ENCODE results near the gene PLA2G4D.

The PLA2G4D gene

DNA sequence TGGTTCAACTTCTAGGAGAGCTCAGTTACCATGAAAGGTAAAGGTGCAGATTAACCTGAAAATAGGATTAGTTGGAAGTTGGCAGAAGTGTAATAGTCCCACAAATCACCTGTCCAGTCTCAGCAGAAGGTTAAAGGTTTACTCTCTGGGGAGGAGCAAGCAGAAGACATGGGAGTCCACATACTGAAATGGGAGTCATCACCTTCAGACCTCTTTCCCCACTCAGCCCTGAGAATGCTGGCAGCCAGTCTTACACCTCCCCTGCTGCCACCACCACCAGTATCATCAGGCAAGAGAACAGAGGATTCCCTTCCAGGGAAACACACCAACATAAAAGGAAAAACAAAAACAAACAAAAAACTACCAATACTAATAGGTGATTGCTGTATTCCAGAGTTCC is 13.8 kb upstream of the PLA2G4D start:
- H3K23ac ChIP-seq (ENCODE audit: low read length in 2 of 2) = no peak overlapping the region
- H3K4ac ChIP-seq (ENCODE audit: low read depth in 1 of 2, low read length in 2 of 2) = no peak overlapping the region
- peaks cover 0 to 39% of the 10 kb centered on the region in 2 experiments for H3K27me3 ChIP-seq (ENCODE audit: control insufficient read depth in 1 of 2, insufficient read depth in 1 of 2, low read length in 2 of 2)
- H4K8ac ChIP-seq (ENCODE audit: low read length) = no peak overlapping the region
- H3K79me1 ChIP-seq (replicated peaks; ENCODE audit: low read length, poor library complexity, severe bottlenecking) = no peaks in the 10 kb centered on the region
- no peak overlapping the region for H2BK12ac ChIP-seq (ENCODE audit: low read length in 2 of 2)
- no peak overlapping the region for H3K27ac ChIP-seq (ENCODE audit: low read length, poor library complexity, severe bottlenecking)
- H3K4me1 ChIP-seq (ENCODE audit: control insufficient read depth, insufficient read depth, low read depth, low read length) = peaks cover 1% of the 10 kb centered on the region
- no peak overlapping the region for H2BK120ac ChIP-seq (ENCODE audit: low read depth, low read length)
- H3K14ac ChIP-seq (ENCODE audit: low read length in 2 of 2) = no peak overlapping the region
- H3K4me3 ChIP-seq (ENCODE audit: insufficient read depth in 1 of 2, low read depth in 1 of 2, low read length in 2 of 2) = no peak overlapping the region
- no peak overlapping the region for H3K4me2 ChIP-seq (ENCODE audit: low read length, poor library complexity, severe bottlenecking)
- no peak overlapping the region for H2BK15ac ChIP-seq (ENCODE audit: low read depth, poor library complexity, severe bottlenecking)
- H2AFZ ChIP-seq (ENCODE audit: low read depth, low read length) = no peak overlapping the region
- H2AK5ac ChIP-seq (ENCODE audit: low read length, severe bottlenecking) = no peak overlapping the region
- no peaks in the 10 kb centered on the region for H3K36me3 ChIP-seq (ENCODE audit: control insufficient read depth in 1 of 2, insufficient read depth in 2 of 2, low read depth in 1 of 2, low read length in 2 of 2)
- no peak for DNase-seq
- no peak overlapping the region for H3K9ac ChIP-seq (ENCODE audit: low read length)
- no peak overlapping the region for H3K18ac ChIP-seq (ENCODE audit: low read depth in 1 of 2, low read length in 2 of 2)
- no peaks in the 10 kb centered on the region for H3K9me3 ChIP-seq (ENCODE audit: control insufficient read depth, low read length)
- no peak overlapping the region for H2BK5ac ChIP-seq (ENCODE audit: low read depth, low read length, poor library complexity, severe bottlenecking)
- no peak overlapping the region for H4K91ac ChIP-seq (ENCODE audit: low read length)

DNA sequence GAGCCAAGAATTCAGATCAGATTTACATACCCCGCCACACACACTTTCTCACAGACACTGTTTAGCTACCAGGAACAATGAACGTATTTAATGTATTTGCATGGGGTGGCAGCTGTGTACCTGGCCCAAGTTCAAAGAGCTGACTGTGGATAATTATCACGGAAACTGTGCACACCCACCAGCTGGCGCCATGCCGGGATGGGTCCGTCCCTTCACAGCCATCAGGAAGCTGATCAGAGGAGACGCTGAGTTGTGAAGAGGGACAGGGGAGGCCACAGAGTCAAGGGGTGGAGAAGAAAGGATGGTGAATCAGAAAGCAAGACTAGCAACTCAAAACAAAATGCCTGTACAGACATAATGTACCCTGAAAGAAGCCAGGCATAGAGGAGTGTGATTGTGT is 13.1 kb upstream of the PLA2G4D start:
- whole genome bisulfite sequencing = 90% methylated on average over 6 of the region's 7 CpGs
- H4K91ac ChIP-seq (ENCODE audit: low read length) = no peak overlapping the region
- no peaks in the 10 kb centered on the region for H3K36me3 ChIP-seq (ENCODE audit: control insufficient read depth in 1 of 2, insufficient read depth in 2 of 2, low read depth in 1 of 2, low read length in 2 of 2)
- H4K8ac ChIP-seq (ENCODE audit: low read length) = no peak overlapping the region
- H3K4me3 ChIP-seq (ENCODE audit: insufficient read depth in 1 of 2, low read depth in 1 of 2, low read length in 2 of 2) = no peak overlapping the region
- no peak overlapping the region for H3K4me2 ChIP-seq (ENCODE audit: low read length, poor library complexity, severe bottlenecking)
- H3K4me1 ChIP-seq (ENCODE audit: control insufficient read depth, insufficient read depth, low read depth, low read length) = peaks cover 4% of the 10 kb centered on the region
- H3K79me1 ChIP-seq (replicated peaks; ENCODE audit: low read length, poor library complexity, severe bottlenecking) = no peaks in the 10 kb centered on the region
- H3K9ac ChIP-seq (ENCODE audit: low read length) = no peak overlapping the region
- H3K23ac ChIP-seq (ENCODE audit: low read length in 2 of 2) = no peak overlapping the region
- H2BK120ac ChIP-seq (ENCODE audit: low read depth, low read length) = no peak overlapping the region
- H3K14ac ChIP-seq (ENCODE audit: low read length in 2 of 2) = no peak overlapping the region
- H3K4ac ChIP-seq (ENCODE audit: low read depth in 1 of 2, low read length in 2 of 2) = no peak overlapping the region
- H3K18ac ChIP-seq (ENCODE audit: low read depth in 1 of 2, low read length in 2 of 2) = no peak overlapping the region
- no peak overlapping the region for H2AK5ac ChIP-seq (ENCODE audit: low read length, severe bottlenecking)
- no peak overlapping the region for H2AFZ ChIP-seq (ENCODE audit: low read depth, low read length)
- H2BK5ac ChIP-seq (ENCODE audit: low read depth, low read length, poor library complexity, severe bottlenecking) = no peak overlapping the region
- peaks cover 0 to 37% of the 10 kb centered on the region in 2 experiments for H3K27me3 ChIP-seq (ENCODE audit: control insufficient read depth in 1 of 2, insufficient read depth in 1 of 2, low read length in 2 of 2)
- DNase-seq = no peak
- no peak overlapping the region for H3K27ac ChIP-seq (ENCODE audit: low read length, poor library complexity, severe bottlenecking)
- H3K9me3 ChIP-seq (ENCODE audit: control insufficient read depth, low read length) = no peaks in the 10 kb centered on the region
- H2BK12ac ChIP-seq (ENCODE audit: low read length in 2 of 2) = no peak overlapping the region
- H2BK15ac ChIP-seq (ENCODE audit: low read depth, poor library complexity, severe bottlenecking) = no peak overlapping the region

DNA sequence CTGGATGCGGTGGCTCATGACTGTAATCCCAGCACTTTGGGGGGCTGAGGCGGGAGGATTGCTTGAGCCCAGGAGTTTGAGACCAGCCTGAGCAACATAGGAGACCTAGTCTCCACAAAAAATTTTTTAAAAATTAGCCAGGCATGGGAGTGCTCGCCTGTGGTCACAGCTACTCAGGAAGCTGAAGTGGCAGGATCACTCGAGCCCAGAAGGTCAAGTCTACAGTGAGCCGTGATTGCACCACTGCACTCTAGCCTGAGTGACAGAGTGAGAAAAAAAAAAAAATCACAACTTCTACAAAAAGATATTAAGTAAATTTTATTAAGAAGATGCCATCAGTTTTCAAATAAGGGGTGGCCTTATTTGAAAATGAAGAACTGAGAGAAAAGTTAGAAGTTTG is 11.9 kb upstream of the PLA2G4D start:
- H3K27me3 ChIP-seq (ENCODE audit: control insufficient read depth in 1 of 2, insufficient read depth in 1 of 2, low read length in 2 of 2) = peaks cover 0 to 32% of the 10 kb centered on the region in 2 experiments
- no peak overlapping the region for H3K27ac ChIP-seq (ENCODE audit: low read length, poor library complexity, severe bottlenecking)
- 85% methylated on average over 3 of the region's 5 CpGs for WGBS
- H4K91ac ChIP-seq (ENCODE audit: low read length) = no peak overlapping the region
- no peak overlapping the region for H2BK120ac ChIP-seq (ENCODE audit: low read depth, low read length)
- H2BK12ac ChIP-seq (ENCODE audit: low read length in 2 of 2) = no peak overlapping the region
- H4K8ac ChIP-seq (ENCODE audit: low read length) = no peak overlapping the region
- H3K4me1 ChIP-seq (ENCODE audit: control insufficient read depth, insufficient read depth, low read depth, low read length) = peaks cover 6% of the 10 kb centered on the region
- H3K4me3 ChIP-seq (ENCODE audit: insufficient read depth in 1 of 2, low read depth in 1 of 2, low read length in 2 of 2) = no peak overlapping the region
- no peak overlapping the region for H3K14ac ChIP-seq (ENCODE audit: low read length in 2 of 2)
- H3K4ac ChIP-seq (ENCODE audit: low read depth in 1 of 2, low read length in 2 of 2) = no peak overlapping the region
- no peak overlapping the region for H3K23ac ChIP-seq (ENCODE audit: low read length in 2 of 2)
- H3K18ac ChIP-seq (ENCODE audit: low read depth in 1 of 2, low read length in 2 of 2) = no peak overlapping the region
- H2BK15ac ChIP-seq (ENCODE audit: low read depth, poor library complexity, severe bottlenecking) = no peak overlapping the region
- H3K9ac ChIP-seq (ENCODE audit: low read length) = no peak overlapping the region
- H2BK5ac ChIP-seq (ENCODE audit: low read depth, low read length, poor library complexity, severe bottlenecking) = no peak overlapping the region
- DNase-seq = peak; percentile 16
- H3K36me3 ChIP-seq (ENCODE audit: control insufficient read depth in 1 of 2, insufficient read depth in 2 of 2, low read depth in 1 of 2, low read length in 2 of 2) = no peaks in the 10 kb centered on the region
- H3K9me3 ChIP-seq (ENCODE audit: control insufficient read depth, low read length) = no peaks in the 10 kb centered on the region
- no peaks in the 10 kb centered on the region for H3K79me1 ChIP-seq (replicated peaks; ENCODE audit: low read length, poor library complexity, severe bottlenecking)
- H2AFZ ChIP-seq (ENCODE audit: low read depth, low read length) = no peak overlapping the region
- no peak overlapping the region for H2AK5ac ChIP-seq (ENCODE audit: low read length, severe bottlenecking)
- H3K4me2 ChIP-seq (ENCODE audit: low read length, poor library complexity, severe bottlenecking) = no peak overlapping the region

DNA sequence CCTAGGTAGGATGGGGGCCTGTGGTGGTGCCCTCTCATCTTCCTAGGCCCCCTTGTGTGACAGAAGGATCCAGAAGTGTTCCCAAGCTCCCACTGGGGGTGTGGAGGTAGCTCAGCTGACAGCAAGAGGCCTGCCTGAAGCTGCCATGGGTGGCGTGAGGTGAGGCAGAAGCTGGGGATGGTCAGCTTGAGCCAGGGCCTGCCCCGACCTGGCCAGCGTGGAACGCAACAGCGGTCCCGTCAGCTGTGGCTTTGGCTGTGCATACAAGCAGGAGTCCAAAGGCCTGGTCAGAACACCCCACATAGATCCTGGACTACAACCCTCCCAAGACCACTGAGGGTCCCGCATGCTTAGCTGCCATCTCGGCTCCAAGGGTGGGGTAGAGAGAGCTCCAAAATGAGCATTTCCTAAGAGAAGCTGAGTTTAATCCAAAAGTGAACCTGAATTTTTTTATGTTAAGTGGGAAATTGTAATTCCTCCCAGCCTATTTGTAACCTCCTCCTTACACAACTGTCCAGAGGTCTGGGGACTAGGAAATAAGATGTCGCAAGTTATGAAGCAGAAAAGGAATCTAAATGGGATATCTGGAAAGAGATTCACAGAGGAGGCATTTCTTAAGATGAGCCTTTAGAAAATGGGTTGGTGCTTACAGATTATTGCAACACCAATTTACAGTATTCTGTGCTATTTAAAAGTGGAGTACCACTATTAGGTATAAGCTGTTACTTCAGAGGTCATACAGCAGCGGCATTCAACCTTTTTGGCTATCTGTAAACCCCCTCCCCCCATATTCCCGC is 9.9 kb upstream of the PLA2G4D start:
- Histone ChIP-seq H3K4me1 (ENCODE audit: control insufficient read depth, insufficient read depth, low read depth, low read length) (peaks cover 6% of the 10 kb centered on the region), H3K23ac (ENCODE audit: low read length in 2 of 2) (no peak overlapping the region), H3K18ac (ENCODE audit: low read depth in 1 of 2, low read length in 2 of 2) (no peak overlapping the region), H2AFZ (ENCODE audit: low read depth, low read length) (no peak overlapping the region), H3K9ac (ENCODE audit: low read length) (no peak overlapping the region), H4K91ac (ENCODE audit: low read length) (peak overlapping the region; percentile 65), H3K27me3 (ENCODE audit: control insufficient read depth in 1 of 2, insufficient read depth in 1 of 2, low read length in 2 of 2) (peaks cover 0 to 19% of the 10 kb centered on the region in 2 experiments), H3K14ac (ENCODE audit: low read length in 2 of 2) (peak overlapping the region in 1 of 2 experiments; percentile 36), H2BK12ac (ENCODE audit: low read length in 2 of 2) (no peak overlapping the region), H3K4ac (ENCODE audit: low read depth in 1 of 2, low read length in 2 of 2) (no peak overlapping the region), H2AK5ac (ENCODE audit: low read length, severe bottlenecking) (no peak overlapping the region), H2BK15ac (ENCODE audit: low read depth, poor library complexity, severe bottlenecking) (peak overlapping the region; percentile 15), H3K36me3 (ENCODE audit: control insufficient read depth in 1 of 2, insufficient read depth in 2 of 2, low read depth in 1 of 2, low read length in 2 of 2) (no peaks in the 10 kb centered on the region), H3K4me3 (ENCODE audit: insufficient read depth in 1 of 2, low read depth in 1 of 2, low read length in 2 of 2) (no peak overlapping the region), H3K9me3 (ENCODE audit: control insufficient read depth, low read length) (no peaks in the 10 kb centered on the region), H4K8ac (ENCODE audit: low read length) (peak overlapping the region; percentile 10), H3K4me2 (ENCODE audit: low read length, poor library complexity, severe bottlenecking) (no peak overlapping the region), H2BK5ac (ENCODE audit: low read depth, low read length, poor library complexity, severe bottlenecking) (no peak overlapping the region), H3K27ac (ENCODE audit: low read length, poor library complexity, severe bottlenecking) (no peak overlapping the region), H3K79me1 (replicated peaks; ENCODE audit: low read length, poor library complexity, severe bottlenecking) (no peaks in the 10 kb centered on the region), H2BK120ac (ENCODE audit: low read depth, low read length) (no peak overlapping the region)
- DNase-seq = peak; percentile 62
- 96% methylated on average over 7 of the region's 11 CpGs for WGBS
